Measurements from ENCODE around the gene DCAF15. TPM values are rescaled to one million over a fixed set of nuclear protein-coding genes. Genes with fewer than 3 reads are reported as not detected.

DCAF15 gene
- total and polyA plus RNA-seq, 2 experiments from 2014 or later = 39.5 to 81.3 TPM

DNA sequence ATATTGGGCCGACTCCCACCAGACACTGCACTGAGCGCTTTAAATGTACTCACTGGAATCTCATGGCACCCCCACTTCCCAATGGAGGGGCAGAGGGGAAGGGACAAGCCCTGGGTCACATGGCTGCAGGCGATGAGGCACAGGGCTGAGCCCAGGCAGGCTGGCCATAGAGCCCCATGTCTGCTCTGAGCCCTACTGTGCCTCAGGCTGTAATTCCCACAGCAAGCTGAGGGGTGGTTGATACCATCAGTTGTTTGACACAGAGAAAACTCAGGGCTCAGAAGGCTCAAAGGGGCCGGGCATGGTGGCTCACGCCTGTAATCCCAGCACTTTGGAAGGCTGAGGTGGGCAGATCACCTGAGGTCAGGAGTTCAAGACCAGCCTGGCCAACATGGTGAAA is 28.7 kb downstream of the DCAF15 start (continued):
- TF ChIP-seq ZNF462 (CRISPR knock-in tag; IDR thresholded peaks at IDR 0.05) = no peak
- TF ChIP-seq CTCF (conservative IDR thresholded peaks at IDR 0.05; ENCODE audit: low read depth in 2 of 2) = no peak

GRCh38 chr19:13981467-13981866 is 29.2 kb downstream of the DCAF15 start:
- no peaks in the 10 kb centered on the region for H3K36me3 Mint-ChIP-seq (ENCODE audit: low read depth)
- H3K27me3 Mint-ChIP-seq (ENCODE audit: insufficient read depth, low read depth, poor library complexity) = peaks cover 17% of the 10 kb centered on the region
- TF ChIP-seq, protein P1, sequence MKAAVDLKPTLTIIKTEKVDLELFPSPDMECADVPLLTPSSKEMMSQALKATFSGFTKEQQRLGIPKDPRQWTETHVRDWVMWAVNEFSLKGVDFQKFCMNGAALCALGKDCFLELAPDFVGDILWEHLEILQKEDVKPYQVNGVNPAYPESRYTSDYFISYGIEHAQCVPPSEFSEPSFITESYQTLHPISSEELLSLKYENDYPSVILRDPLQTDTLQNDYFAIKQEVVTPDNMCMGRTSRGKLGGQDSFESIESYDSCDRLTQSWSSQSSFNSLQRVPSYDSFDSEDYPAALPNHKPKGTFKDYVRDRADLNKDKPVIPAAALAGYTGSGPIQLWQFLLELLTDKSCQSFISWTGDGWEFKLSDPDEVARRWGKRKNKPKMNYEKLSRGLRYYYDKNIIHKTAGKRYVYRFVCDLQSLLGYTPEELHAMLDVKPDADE (IDR thresholded peaks at IDR 0.05) = no peak
- TF ChIP-seq STAT1 (IDR thresholded peaks at IDR 0.05; ENCODE audit: unreplicated experiment) (no peak), JUNB (IDR thresholded peaks at IDR 0.05; ENCODE audit: unreplicated experiment) (no peak), ZNF331 (CRISPR knock-in tag; IDR thresholded peaks at IDR 0.05; ENCODE audit: low read depth) (no peak), CREB1 (CRISPR knock-in tag; IDR thresholded peaks at IDR 0.05; ENCODE audit: low read depth) (no peak), NANOG (IDR thresholded peaks at IDR 0.05; ENCODE audit: borderline replicate concordance) (no peak), EZH2phosphoT487 (IDR thresholded peaks at IDR 0.05; ENCODE audit: unreplicated experiment) (no peak)

More at GRCh38 chr19:13981467-13981866, 29.2 kb downstream of the DCAF15 start:
- H3K27ac ChIP-seq (ENCODE audit: low read depth) = no peak overlapping the region
- no peaks in the 10 kb centered on the region for H3K27me3 ChIP-seq (ENCODE audit: insufficient read depth)
- H3K79me2 ChIP-seq (replicated peaks; ENCODE audit: insufficient read depth) = no peaks in the 10 kb centered on the region
- peaks cover 37% of the 10 kb centered on the region for H3K4me1 ChIP-seq (ENCODE audit: insufficient read depth)
- no peak overlapping the region for H2AFZ ChIP-seq
- H3K4me3 Mint-ChIP-seq = no peak overlapping the region
- no peaks in the 10 kb centered on the region for H3K36me3 ChIP-seq (ENCODE audit: insufficient read depth)
- ATAC-seq = no peak
- peaks cover 29% of the 10 kb centered on the region for H3K4me1 Mint-ChIP-seq
- no peak overlapping the region for H3K27ac Mint-ChIP-seq
- no peak for DNase-seq (ENCODE audit: low spot score)
- no peaks in the 10 kb centered on the region for H4K20me1 ChIP-seq (replicated peaks; ENCODE audit: insufficient read depth)
- peaks cover 9% of the 10 kb centered on the region for H3F3A ChIP-seq (replicated peaks; ENCODE audit: low read depth)
- H3K4me2 ChIP-seq = no peak overlapping the region
- H3K4me3 ChIP-seq = no peak overlapping the region
- no peaks in the 10 kb centered on the region for H3K9me2 ChIP-seq (ENCODE audit: insufficient read depth)
- no peaks in the 10 kb centered on the region for H3K9me3 Mint-ChIP-seq

Data from GM23338 (cell line).